WTC11 (cell line): ENCODE data around the gene SLC7A6. TPM values are rescaled to one million over a fixed set of nuclear protein-coding genes. Genes with fewer than 3 reads are reported as not detected.

Experiments
- ATAC-seq: fragments of 200-7000 bp; cut with Tn5 transposase; 2 replicates; pipeline ENCODE4 v1.10.0; 2021; ENCODE audit warnings: mild to moderate bottlenecking, moderate library complexity
- CTCF ChIA-PET: fragments of 300-600 bp; sonication (Branson Sonifier 250); formaldehyde crosslinking; loops from one replicate; lab custom pipeline; 2021; ENCODE audit warnings: antibody characterized with exemption; lab: Charles Lee
- POLR2A ChIA-PET: fragments of 350-600 bp; sonication (Branson Sonifier 250); formaldehyde crosslinking; loops from one replicate; lab custom pipeline; 2021; ENCODE audit warnings: antibody characterized with exemption; lab: Charles Lee
- DNase-seq: peaks from one replicate; pipeline ENCODE4 v3.0.0; 2021; ENCODE audit warnings: low spot score
- H3K27ac Mint-ChIP-seq: 2 replicates; pipeline ENCODE4 v1.8.0; 2021; ENCODE audit warnings: mixed read lengths
- H3K27me3 Mint-ChIP-seq: 2 replicates; pipeline ENCODE4 v1.8.0; 2021; ENCODE audit warnings: low read depth, mild to moderate bottlenecking, moderate library complexity, mixed read lengths
- H3K36me3 Mint-ChIP-seq: 2 replicates; pipeline ENCODE4 v1.8.0; 2021; ENCODE audit warnings: mixed read lengths
- H3K4me1 Mint-ChIP-seq: 2 replicates; pipeline ENCODE4 v1.8.0; 2022; ENCODE audit warnings: mixed read lengths
- H3K4me3 Mint-ChIP-seq: 2 replicates; pipeline ENCODE4 v1.8.0; 2021; ENCODE audit warnings: mild to moderate bottlenecking, moderate library complexity, mixed read lengths
- H3K9me3 Mint-ChIP-seq: 2 replicates; pipeline ENCODE4 v1.8.0; 2021; ENCODE audit warnings: mixed read lengths
- ESRRA ChIP-seq: sonication (generic); formaldehyde crosslinking; IDR thresholded peaks from 2 replicates; pipeline ENCODE4 v1.8.1; 2022; ENCODE audit warnings: mild to moderate bottlenecking, missing genetic modification reagents, borderline replicate concordance
- FOXP1 ChIP-seq: sonication (generic); formaldehyde crosslinking; IDR thresholded peaks from 2 replicates; pipeline ENCODE4 v1.8.0; 2022; ENCODE audit warnings: missing genetic modification reagents, mild to moderate bottlenecking, moderate library complexity, borderline replicate concordance
- GABPB1 ChIP-seq: sonication (generic); formaldehyde crosslinking; IDR thresholded peaks from 2 replicates; pipeline ENCODE4 v1.8.1; 2023; ENCODE audit warnings: mild to moderate bottlenecking, missing genetic modification reagents
- NR1H2 ChIP-seq: sonication (generic); formaldehyde crosslinking; IDR thresholded peaks from 2 replicates; pipeline ENCODE4 v1.9.0; 2021; ENCODE audit warnings: mild to moderate bottlenecking, moderate library complexity, missing genetic modification reagents
- NR3C1 ChIP-seq: sonication (generic); formaldehyde crosslinking; conservative IDR thresholded peaks from 2 replicates; pipeline ENCODE4 v1.8.1; 2023; ENCODE audit warnings: low read depth, mild to moderate bottlenecking, missing genetic modification reagents
- SOX15 ChIP-seq: fragments of 250-450 bp; sonication (Bioruptor Pico); IDR thresholded peaks from 2 replicates; pipeline ENCODE4 v1.9.0; 2021; ENCODE audit warnings: mild to moderate bottlenecking
- TEAD1 ChIP-seq: sonication (generic); formaldehyde crosslinking; IDR thresholded peaks from 2 replicates; pipeline ENCODE4 v1.8.0; 2022; ENCODE audit warnings: mild to moderate bottlenecking, missing genetic modification reagents
- TEAD4 ChIP-seq: sonication (generic); formaldehyde crosslinking; IDR thresholded peaks from 2 replicates; pipeline ENCODE4 v1.8.0; 2022; ENCODE audit warnings: mild to moderate bottlenecking, missing genetic modification reagents
- ZBTB21 ChIP-seq: sonication (generic); formaldehyde crosslinking; IDR thresholded peaks from 2 replicates; pipeline ENCODE4 v1.8.1; 2023; ENCODE audit warnings: mild to moderate bottlenecking, missing genetic modification reagents, borderline replicate concordance
- ZNF219 ChIP-seq: sonication (generic); formaldehyde crosslinking; IDR thresholded peaks from 2 replicates; pipeline ENCODE4 v1.8.0; 2023; ENCODE audit warnings: missing genetic modification reagents, mild to moderate bottlenecking, borderline replicate concordance
- total RNA-seq: library from RNA; stranded (reverse); gene quantifications from 3 replicates; pipeline ENCODE4 v1.2.3, GENCODE V29; 2021
- TF ChIP-seq, protein P1 (sequence below): sonication (generic); formaldehyde crosslinking; IDR thresholded peaks from 2 replicates; pipeline ENCODE4 v1.8.0; 2023; ENCODE audit warnings: missing genetic modification reagents, mild to moderate bottlenecking, borderline replicate concordance
- TF ChIP-seq, protein P2 (sequence below): sonication (generic); formaldehyde crosslinking; IDR thresholded peaks from 2 replicates; pipeline ENCODE4 v1.8.0; 2023; ENCODE audit warnings: missing genetic modification reagents
- TF ChIP-seq, protein P3 (sequence below): sonication (generic); formaldehyde crosslinking; conservative IDR thresholded peaks from 2 replicates; pipeline ENCODE4 v1.8.1; 2023; ENCODE audit warnings: mild to moderate bottlenecking, low read depth, missing genetic modification reagents, moderate library complexity
- TF ChIP-seq, protein P4 (sequence below): sonication (generic); formaldehyde crosslinking; IDR thresholded peaks from 2 replicates; pipeline ENCODE4 v1.8.0; 2022; ENCODE audit warnings: missing genetic modification reagents
- TF ChIP-seq, protein P5 (sequence below): sonication (generic); formaldehyde crosslinking; conservative IDR thresholded peaks from 2 replicates; pipeline ENCODE4 v1.8.1; 2022; ENCODE audit warnings: mild to moderate bottlenecking, missing genetic modification reagents
- TF ChIP-seq, protein P6 (sequence below): sonication (generic); formaldehyde crosslinking; IDR thresholded peaks from 2 replicates; pipeline ENCODE4 v1.8.1; 2022; ENCODE audit warnings: mild to moderate bottlenecking, missing genetic modification reagents, moderate library complexity, borderline replicate concordance

The SLC7A6 gene
- total RNA-seq, 1 experiment from 2014 or later: 27.4 TPM

DNA sequence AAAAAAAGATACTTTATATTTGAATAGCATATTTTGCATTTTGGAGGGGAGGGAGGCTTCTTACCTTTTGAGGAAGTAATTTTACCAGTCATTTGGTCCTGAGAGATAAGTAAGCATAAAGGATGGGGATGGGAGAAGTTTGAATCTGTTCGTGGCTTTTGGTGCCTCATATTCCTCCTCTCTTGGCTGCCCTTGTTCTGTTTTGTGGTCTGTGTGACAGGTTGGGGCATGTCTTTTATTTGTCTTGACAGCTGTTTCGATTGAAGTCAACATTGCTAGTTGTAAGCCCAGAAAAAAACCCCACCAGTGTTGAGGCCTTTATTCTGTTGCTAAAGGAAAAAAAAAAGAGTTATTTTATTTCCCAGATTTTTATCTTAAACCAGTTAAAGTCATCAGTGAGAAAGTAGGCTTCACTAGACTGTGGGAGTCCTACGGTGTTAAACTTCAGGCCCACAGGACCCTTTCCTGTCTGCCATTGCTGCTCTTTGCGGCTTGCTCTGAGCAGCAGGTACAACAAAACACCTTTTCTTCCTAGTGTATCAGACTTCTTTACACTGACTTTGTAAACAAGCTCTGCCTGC, 11.4 kb downstream of the SLC7A6 start (continued):
- TF ChIP-seq, protein P1, sequence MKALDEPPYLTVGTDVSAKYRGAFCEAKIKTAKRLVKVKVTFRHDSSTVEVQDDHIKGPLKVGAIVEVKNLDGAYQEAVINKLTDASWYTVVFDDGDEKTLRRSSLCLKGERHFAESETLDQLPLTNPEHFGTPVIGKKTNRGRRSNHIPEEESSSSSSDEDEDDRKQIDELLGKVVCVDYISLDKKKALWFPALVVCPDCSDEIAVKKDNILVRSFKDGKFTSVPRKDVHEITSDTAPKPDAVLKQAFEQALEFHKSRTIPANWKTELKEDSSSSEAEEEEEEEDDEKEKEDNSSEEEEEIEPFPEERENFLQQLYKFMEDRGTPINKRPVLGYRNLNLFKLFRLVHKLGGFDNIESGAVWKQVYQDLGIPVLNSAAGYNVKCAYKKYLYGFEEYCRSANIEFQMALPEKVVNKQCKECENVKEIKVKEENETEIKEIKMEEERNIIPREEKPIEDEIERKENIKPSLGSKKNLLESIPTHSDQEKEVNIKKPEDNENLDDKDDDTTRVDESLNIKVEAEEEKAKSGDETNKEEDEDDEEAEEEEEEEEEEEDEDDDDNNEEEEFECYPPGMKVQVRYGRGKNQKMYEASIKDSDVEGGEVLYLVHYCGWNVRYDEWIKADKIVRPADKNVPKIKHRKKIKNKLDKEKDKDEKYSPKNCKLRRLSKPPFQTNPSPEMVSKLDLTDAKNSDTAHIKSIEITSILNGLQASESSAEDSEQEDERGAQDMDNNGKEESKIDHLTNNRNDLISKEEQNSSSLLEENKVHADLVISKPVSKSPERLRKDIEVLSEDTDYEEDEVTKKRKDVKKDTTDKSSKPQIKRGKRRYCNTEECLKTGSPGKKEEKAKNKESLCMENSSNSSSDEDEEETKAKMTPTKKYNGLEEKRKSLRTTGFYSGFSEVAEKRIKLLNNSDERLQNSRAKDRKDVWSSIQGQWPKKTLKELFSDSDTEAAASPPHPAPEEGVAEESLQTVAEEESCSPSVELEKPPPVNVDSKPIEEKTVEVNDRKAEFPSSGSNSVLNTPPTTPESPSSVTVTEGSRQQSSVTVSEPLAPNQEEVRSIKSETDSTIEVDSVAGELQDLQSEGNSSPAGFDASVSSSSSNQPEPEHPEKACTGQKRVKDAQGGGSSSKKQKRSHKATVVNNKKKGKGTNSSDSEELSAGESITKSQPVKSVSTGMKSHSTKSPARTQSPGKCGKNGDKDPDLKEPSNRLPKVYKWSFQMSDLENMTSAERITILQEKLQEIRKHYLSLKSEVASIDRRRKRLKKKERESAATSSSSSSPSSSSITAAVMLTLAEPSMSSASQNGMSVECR (CRISPR knock-in tag): no peak
- no peak for TF ChIP-seq TEAD1 (CRISPR knock-in tag)
- TF ChIP-seq, all 79 proteins: peak for 0

DNA sequence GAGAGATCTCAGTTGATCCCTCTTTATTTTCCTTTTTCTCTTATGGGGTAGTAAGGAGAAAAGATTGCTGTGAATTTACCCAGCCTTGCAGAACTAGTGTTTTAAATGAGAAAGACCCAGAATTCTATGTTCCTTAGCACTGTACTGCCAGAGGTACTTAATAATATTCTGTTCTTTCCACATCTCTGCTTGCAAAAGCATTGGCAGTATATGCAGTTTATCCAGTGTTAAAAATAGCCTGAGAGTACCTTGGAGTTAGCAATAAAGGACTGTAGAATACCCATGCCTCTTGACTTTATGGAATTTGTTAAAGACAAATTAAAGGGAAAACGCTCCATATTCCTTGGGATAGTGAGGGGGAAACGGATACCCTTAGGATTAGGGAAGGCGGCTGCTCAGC, 11.9 kb downstream of the SLC7A6 start:
- no peak for ATAC-seq
- TF ChIP-seq, protein P2, sequence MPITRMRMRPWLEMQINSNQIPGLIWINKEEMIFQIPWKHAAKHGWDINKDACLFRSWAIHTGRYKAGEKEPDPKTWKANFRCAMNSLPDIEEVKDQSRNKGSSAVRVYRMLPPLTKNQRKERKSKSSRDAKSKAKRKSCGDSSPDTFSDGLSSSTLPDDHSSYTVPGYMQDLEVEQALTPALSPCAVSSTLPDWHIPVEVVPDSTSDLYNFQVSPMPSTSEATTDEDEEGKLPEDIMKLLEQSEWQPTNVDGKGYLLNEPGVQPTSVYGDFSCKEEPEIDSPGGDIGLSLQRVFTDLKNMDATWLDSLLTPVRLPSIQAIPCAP (CRISPR knock-in tag): no peak
- TF ChIP-seq, protein P3, sequence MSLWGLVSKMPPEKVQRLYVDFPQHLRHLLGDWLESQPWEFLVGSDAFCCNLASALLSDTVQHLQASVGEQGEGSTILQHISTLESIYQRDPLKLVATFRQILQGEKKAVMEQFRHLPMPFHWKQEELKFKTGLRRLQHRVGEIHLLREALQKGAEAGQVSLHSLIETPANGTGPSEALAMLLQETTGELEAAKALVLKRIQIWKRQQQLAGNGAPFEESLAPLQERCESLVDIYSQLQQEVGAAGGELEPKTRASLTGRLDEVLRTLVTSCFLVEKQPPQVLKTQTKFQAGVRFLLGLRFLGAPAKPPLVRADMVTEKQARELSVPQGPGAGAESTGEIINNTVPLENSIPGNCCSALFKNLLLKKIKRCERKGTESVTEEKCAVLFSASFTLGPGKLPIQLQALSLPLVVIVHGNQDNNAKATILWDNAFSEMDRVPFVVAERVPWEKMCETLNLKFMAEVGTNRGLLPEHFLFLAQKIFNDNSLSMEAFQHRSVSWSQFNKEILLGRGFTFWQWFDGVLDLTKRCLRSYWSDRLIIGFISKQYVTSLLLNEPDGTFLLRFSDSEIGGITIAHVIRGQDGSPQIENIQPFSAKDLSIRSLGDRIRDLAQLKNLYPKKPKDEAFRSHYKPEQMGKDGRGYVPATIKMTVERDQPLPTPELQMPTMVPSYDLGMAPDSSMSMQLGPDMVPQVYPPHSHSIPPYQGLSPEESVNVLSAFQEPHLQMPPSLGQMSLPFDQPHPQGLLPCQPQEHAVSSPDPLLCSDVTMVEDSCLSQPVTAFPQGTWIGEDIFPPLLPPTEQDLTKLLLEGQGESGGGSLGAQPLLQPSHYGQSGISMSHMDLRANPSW (CRISPR knock-in tag): no peak
- no peak for TF ChIP-seq TEAD4
- TF ChIP-seq FOXP1 (CRISPR knock-in tag): no peak
- no peak for TF ChIP-seq ESRRA (CRISPR knock-in tag)
- TF ChIP-seq, protein P1 (CRISPR knock-in tag): no peak
- no peak for TF ChIP-seq NR3C1 (CRISPR knock-in tag)
- TF ChIP-seq, protein P4, sequence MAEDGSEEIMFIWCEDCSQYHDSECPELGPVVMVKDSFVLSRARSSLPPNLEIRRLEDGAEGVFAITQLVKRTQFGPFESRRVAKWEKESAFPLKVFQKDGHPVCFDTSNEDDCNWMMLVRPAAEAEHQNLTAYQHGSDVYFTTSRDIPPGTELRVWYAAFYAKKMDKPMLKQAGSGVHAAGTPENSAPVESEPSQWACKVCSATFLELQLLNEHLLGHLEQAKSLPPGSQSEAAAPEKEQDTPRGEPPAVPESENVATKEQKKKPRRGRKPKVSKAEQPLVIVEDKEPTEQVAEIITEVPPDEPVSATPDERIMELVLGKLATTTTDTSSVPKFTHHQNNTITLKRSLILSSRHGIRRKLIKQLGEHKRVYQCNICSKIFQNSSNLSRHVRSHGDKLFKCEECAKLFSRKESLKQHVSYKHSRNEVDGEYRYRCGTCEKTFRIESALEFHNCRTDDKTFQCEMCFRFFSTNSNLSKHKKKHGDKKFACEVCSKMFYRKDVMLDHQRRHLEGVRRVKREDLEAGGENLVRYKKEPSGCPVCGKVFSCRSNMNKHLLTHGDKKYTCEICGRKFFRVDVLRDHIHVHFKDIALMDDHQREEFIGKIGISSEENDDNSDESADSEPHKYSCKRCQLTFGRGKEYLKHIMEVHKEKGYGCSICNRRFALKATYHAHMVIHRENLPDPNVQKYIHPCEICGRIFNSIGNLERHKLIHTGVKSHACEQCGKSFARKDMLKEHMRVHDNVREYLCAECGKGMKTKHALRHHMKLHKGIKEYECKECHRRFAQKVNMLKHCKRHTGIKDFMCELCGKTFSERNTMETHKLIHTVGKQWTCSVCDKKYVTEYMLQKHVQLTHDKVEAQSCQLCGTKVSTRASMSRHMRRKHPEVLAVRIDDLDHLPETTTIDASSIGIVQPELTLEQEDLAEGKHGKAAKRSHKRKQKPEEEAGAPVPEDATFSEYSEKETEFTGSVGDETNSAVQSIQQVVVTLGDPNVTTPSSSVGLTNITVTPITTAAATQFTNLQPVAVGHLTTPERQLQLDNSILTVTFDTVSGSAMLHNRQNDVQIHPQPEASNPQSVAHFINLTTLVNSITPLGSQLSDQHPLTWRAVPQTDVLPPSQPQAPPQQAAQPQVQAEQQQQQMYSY (CRISPR knock-in tag): no peak
- TF ChIP-seq, protein P5, sequence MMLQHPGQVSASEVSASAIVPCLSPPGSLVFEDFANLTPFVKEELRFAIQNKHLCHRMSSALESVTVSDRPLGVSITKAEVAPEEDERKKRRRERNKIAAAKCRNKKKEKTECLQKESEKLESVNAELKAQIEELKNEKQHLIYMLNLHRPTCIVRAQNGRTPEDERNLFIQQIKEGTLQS (CRISPR knock-in tag): no peak
- TF ChIP-seq GABPB1 (CRISPR knock-in tag): no peak
- no peak for TF ChIP-seq ZNF219 (CRISPR knock-in tag)
- TF ChIP-seq, protein P6, sequence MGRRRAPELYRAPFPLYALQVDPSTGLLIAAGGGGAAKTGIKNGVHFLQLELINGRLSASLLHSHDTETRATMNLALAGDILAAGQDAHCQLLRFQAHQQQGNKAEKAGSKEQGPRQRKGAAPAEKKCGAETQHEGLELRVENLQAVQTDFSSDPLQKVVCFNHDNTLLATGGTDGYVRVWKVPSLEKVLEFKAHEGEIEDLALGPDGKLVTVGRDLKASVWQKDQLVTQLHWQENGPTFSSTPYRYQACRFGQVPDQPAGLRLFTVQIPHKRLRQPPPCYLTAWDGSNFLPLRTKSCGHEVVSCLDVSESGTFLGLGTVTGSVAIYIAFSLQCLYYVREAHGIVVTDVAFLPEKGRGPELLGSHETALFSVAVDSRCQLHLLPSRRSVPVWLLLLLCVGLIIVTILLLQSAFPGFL (CRISPR knock-in tag): no peak
- TF ChIP-seq SOX15 (CRISPR knock-in tag): no peak
- no peak for TF ChIP-seq ZBTB21
- no peak for TF ChIP-seq NR1H2
- TF ChIP-seq, all 79 proteins: peak for 0

More for the DNA sequence above, 11.9 kb downstream of the SLC7A6 start:
- no peaks in the 10 kb centered on the region for H3K9me3 Mint-ChIP-seq
- peaks cover 3% of the 10 kb centered on the region; the same call in 1 of the 2 replicates for H3K4me1 Mint-ChIP-seq
- peak overlapping the region; percentile 91 for H3K27ac Mint-ChIP-seq
- ChIA-PET CTCF (interaction anchor here (1.8 to 2.4 kb wide), 2 partner anchors 12 to 14 kb away, joined by 7 to 8 read pairs; partner anchors contain the start of gene SLC7A6), POLR2A (no interaction called here)
- H3K27me3 Mint-ChIP-seq: no peaks in the 10 kb centered on the region
- H3K36me3 Mint-ChIP-seq: peaks cover 22% of the 10 kb centered on the region
- no peak for DNase-seq
- H3K4me3 Mint-ChIP-seq: no peak overlapping the region
